ENCODE results near the gene KRT36. TPM values are rescaled to one million over a fixed set of nuclear protein-coding genes. Genes with fewer than 3 reads are reported as not detected.

Gene KRT36
- total and polyA plus RNA-seq, 2 of the 8 experiments (the other 6 are each of a cell fraction or from before 2014, with no cell fraction given), result not detected

DNA sequence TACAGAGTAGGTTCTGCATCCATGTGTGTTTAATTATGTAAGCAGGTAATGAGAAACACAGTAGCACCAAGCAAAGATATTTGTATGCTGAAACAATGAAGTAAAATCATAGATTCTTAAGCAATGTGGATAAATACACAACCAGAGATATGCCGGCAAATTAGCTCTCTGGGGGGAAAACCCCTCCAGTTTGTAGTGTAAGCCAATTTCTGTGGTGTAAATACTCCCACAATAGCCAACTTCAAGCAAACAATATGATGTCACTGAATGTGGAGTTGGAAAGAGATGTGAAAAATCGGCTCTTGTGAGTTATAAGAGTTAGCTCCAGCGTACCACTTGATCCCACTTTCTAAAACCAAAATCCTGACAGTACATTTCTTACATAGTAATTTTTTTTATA, 45.1 kb downstream of the KRT36 start (continued):
- TF ChIP-seq SIN3A (conservative IDR thresholded peaks at IDR 0.05 in 1 of 2, IDR thresholded peaks at IDR 0.05 in 1 of 2; ENCODE audit: low read depth in 1 of 2, low read length in 2 of 2) (no peak), NANOG (IDR thresholded peaks at IDR 0.05; ENCODE audit: insufficient read depth, low read depth, low read length, poor library complexity, severe bottlenecking) (no peak), EP300 (IDR thresholded peaks at IDR 0.05; ENCODE audit: borderline replicate concordance in 1 of 2, low read depth in 2 of 2, low read length in 2 of 2) (no peak), PHF8 (conservative IDR thresholded peaks at IDR 0.05; ENCODE audit: low read depth, low read length) (no peak), POLR2AphosphoS5 (IDR thresholded peaks at IDR 0.05; ENCODE audit: low read depth, low read length) (no peak), CREB1 (IDR thresholded peaks at IDR 0.05) (no peak)
- TF ChIP-seq, protein P1, sequence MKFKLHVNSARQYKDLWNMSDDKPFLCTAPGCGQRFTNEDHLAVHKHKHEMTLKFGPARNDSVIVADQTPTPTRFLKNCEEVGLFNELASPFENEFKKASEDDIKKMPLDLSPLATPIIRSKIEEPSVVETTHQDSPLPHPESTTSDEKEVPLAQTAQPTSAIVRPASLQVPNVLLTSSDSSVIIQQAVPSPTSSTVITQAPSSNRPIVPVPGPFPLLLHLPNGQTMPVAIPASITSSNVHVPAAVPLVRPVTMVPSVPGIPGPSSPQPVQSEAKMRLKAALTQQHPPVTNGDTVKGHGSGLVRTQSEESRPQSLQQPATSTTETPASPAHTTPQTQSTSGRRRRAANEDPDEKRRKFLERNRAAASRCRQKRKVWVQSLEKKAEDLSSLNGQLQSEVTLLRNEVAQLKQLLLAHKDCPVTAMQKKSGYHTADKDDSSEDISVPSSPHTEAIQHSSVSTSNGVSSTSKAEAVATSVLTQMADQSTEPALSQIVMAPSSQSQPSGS (IDR thresholded peaks at IDR 0.05; ENCODE audit: low read length), result no peak
- TF ChIP-seq, protein P2, sequence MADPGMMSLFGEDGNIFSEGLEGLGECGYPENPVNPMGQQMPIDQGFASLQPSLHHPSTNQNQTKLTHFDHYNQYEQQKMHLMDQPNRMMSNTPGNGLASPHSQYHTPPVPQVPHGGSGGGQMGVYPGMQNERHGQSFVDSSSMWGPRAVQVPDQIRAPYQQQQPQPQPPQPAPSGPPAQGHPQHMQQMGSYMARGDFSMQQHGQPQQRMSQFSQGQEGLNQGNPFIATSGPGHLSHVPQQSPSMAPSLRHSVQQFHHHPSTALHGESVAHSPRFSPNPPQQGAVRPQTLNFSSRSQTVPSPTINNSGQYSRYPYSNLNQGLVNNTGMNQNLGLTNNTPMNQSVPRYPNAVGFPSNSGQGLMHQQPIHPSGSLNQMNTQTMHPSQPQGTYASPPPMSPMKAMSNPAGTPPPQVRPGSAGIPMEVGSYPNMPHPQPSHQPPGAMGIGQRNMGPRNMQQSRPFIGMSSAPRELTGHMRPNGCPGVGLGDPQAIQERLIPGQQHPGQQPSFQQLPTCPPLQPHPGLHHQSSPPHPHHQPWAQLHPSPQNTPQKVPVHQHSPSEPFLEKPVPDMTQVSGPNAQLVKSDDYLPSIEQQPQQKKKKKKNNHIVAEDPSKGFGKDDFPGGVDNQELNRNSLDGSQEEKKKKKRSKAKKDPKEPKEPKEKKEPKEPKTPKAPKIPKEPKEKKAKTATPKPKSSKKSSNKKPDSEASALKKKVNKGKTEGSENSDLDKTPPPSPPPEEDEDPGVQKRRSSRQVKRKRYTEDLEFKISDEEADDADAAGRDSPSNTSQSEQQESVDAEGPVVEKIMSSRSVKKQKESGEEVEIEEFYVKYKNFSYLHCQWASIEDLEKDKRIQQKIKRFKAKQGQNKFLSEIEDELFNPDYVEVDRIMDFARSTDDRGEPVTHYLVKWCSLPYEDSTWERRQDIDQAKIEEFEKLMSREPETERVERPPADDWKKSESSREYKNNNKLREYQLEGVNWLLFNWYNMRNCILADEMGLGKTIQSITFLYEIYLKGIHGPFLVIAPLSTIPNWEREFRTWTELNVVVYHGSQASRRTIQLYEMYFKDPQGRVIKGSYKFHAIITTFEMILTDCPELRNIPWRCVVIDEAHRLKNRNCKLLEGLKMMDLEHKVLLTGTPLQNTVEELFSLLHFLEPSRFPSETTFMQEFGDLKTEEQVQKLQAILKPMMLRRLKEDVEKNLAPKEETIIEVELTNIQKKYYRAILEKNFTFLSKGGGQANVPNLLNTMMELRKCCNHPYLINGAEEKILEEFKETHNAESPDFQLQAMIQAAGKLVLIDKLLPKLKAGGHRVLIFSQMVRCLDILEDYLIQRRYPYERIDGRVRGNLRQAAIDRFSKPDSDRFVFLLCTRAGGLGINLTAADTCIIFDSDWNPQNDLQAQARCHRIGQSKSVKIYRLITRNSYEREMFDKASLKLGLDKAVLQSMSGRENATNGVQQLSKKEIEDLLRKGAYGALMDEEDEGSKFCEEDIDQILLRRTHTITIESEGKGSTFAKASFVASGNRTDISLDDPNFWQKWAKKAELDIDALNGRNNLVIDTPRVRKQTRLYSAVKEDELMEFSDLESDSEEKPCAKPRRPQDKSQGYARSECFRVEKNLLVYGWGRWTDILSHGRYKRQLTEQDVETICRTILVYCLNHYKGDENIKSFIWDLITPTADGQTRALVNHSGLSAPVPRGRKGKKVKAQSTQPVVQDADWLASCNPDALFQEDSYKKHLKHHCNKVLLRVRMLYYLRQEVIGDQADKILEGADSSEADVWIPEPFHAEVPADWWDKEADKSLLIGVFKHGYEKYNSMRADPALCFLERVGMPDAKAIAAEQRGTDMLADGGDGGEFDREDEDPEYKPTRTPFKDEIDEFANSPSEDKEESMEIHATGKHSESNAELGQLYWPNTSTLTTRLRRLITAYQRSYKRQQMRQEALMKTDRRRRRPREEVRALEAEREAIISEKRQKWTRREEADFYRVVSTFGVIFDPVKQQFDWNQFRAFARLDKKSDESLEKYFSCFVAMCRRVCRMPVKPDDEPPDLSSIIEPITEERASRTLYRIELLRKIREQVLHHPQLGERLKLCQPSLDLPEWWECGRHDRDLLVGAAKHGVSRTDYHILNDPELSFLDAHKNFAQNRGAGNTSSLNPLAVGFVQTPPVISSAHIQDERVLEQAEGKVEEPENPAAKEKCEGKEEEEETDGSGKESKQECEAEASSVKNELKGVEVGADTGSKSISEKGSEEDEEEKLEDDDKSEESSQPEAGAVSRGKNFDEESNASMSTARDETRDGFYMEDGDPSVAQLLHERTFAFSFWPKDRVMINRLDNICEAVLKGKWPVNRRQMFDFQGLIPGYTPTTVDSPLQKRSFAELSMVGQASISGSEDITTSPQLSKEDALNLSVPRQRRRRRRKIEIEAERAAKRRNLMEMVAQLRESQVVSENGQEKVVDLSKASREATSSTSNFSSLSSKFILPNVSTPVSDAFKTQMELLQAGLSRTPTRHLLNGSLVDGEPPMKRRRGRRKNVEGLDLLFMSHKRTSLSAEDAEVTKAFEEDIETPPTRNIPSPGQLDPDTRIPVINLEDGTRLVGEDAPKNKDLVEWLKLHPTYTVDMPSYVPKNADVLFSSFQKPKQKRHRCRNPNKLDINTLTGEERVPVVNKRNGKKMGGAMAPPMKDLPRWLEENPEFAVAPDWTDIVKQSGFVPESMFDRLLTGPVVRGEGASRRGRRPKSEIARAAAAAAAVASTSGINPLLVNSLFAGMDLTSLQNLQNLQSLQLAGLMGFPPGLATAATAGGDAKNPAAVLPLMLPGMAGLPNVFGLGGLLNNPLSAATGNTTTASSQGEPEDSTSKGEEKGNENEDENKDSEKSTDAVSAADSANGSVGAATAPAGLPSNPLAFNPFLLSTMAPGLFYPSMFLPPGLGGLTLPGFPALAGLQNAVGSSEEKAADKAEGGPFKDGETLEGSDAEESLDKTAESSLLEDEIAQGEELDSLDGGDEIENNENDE (IDR thresholded peaks at IDR 0.05; ENCODE audit: insufficient replicate concordance, low read length), result no peak
